ENCODE measurements around the gene DRD3.

GRCh38 chr3:114081037-114081436 lies 97.8 kb downstream of the DRD3 start:
- TF ChIP-seq CTCF (IDR thresholded peaks at IDR 0.05) (no peak), POLR2A (IDR thresholded peaks at IDR 0.05) (no peak)

Measured in adrenal gland (tissue), 5 donors.